GM19193 (cell line): ENCODE measurements around the gene ZDHHC17.

Source experiments
- POLR2A ChIP-seq: IDR thresholded peaks from 4 replicates; pipeline ENCODE4 v1.6.1; 2011; ENCODE audit not compliant: insufficient read depth, insufficient read length; ENCODE audit errors: extremely low read depth

Gene ZDHHC17

GRCh38 chr12:76876696-76877229 lies 112.8 kb downstream of the ZDHHC17 start:
- no peak for TF ChIP-seq POLR2A

DNA sequence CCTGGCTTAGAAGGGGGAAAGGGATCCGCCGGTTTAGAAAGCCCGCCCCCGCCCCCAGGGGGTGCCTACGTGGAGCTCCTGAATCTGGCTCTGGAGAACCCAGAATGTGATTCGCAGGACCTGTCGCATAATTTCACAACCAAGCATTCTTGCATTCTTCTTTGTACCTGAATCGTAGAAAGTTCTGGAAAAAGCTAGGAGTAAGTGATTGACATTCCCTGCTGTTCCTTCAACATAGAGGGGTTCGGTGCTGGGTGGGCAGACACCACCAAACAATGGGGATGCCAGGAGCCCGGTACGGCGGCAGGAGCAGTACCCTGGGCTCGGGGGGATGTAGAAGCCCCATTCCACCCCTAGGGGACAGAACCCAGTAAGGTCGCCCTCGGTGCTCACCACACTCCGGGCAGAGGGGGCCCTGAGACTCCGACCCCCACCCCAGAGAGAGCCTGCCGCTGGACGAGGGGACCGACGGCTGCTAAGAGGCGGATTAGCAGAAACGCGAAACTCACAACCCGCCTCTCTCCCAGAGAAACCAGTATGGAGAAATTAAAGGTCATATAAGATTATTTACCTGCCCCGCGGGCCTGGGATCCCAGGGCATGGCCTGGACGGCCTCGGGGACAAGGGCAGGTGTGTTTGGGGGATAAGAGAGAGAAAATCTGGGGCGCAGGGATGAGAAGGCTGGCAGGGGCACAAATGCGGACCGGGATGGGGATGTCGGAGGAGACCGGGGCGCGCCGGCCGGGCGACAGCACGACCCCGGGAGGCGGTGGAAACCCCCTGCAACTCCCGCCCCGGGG lies 114.4 kb downstream of the ZDHHC17 start:
- TF ChIP-seq POLR2A: no peak

DNA sequence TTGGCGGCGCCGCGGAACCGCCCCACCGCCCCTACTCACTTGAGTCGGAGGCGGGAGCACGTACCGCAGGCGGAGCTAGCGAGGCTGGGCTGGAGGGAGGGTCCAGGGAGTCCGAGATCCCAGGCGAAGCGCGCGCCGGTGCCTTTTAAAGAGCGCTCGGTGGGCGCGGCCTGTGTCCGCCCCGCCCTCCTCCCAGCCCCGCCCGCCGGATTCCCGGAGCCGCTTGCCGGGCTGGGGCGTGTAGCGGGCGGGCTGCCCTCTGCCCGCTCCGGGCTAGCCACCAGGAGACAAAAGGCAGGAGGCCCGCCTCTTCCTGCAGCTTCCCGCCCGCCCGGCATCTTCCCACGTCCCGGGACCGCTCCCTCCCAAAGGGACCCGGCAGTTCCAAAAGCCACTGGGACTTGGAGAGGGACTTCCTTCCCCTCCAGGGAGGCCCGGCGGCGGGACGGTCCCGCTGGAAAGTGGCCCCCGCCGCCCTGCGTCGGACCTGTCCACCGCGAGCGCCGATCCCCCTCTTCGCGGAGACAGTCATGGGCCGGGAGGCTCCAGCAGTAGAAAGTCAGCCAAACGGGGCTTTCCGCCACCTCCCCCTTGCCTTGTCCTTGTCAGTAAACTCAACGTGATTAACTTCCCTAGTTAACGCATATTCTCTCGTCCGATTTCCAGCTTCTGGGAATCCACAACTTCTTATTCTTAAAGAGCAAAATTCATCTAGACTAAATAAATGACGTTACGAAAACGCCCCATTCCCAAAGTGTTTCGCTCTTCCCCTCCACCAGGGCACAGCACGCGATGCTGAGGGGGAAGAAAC lies 115.2 kb downstream of the ZDHHC17 start, which contains the start of gene CSRP2:
TSS of gene CSRP2 (minus strand) at position 121 of the 811 bp plus-strand sequence. CDS start 12,759 bp downstream, outside the sequence.
- peak; percentile 67 for TF ChIP-seq POLR2A

DNA sequence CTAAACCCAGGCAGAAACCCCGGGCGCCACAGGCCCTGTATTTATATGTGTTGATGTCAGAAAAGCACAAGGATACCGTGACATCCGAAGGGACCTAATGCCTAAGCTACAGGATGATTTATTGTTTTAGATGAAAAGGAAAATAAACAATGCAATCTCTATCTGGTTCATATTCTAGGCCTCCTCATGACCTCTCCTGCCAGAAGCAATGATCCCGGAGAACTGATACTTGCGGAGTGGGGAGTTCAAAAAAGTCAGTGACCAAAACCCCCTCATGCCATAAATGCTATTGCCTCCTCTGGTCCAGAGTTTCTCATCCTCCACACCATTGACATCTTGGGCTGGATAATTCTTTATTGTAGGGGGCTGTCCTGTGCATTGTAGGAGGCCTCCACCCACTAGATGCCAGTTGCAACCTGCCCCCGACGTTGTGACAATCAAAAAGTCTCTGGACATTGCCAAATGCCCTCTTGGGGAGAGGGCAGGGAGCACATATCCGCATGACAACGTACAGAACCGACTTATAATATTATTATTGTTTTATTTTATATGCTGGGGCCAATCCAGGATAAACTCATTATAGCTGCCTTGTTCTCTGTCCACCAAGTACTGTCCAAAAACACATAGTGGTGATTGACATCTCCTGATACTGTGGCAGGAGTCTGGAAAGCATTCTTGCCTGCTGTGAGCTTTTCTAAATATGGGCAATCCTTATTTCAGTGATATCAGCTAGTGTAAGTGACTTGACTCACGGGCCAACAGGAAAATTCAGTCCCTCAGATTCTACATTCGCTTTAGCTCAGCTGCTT lies 116.0 kb downstream of the ZDHHC17 start:
- no peak for TF ChIP-seq POLR2A

- TF ChIP-seq POLR2A: no peak
These were observed 116.7 kb downstream of the ZDHHC17 start for GRCh38 chr12:76880519-76881023.

- no peak for TF ChIP-seq POLR2A
These were observed 117.2 kb downstream of the ZDHHC17 start for GRCh38 chr12:76881142-76881541.

DNA sequence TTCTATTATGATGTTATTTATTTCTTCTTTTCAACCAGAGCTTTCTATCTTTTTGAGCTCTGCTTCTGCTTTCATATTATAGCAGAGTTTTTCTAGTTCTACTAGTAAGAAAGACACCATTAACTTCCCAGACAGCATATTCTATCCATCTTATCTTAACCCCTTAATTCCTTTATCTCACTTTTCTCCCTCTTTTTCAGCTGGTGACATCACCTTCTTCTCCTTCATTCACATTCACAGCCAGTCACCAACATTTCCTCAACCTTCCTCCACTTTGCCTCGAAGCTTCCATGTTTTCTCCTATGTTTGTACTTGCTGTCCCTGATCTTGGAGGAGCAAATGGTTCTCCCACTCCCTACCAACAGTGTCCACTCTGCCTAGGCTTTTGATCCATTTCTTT lies 118.5 kb downstream of the ZDHHC17 start:
- no peak for TF ChIP-seq POLR2A

DNA sequence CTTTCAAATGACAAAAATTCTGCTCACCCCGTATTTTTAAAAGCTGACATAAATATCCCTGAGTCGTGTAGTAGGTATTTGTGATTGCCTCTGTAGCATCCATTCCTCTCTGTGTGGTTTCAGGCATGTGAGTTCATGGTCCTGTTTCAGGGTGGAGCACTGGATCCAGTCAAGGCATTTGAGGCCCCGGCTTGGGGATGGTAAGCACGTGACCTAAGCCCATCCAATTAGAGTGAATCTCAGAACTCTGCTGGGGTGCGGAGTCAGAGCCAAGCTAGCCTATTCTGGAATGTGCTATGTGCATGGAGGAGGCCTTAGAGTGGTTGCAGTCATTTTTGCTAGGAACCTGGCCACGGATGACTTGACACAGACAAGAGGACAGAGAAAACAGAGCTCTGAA lies 119.2 kb downstream of the ZDHHC17 start:
- TF ChIP-seq POLR2A: no peak

GRCh38 chr12:76883811-76884210 lies 119.9 kb downstream of the ZDHHC17 start:
- no peak for TF ChIP-seq POLR2A

GRCh38 chr12:76888775-76889174 lies 124.9 kb downstream of the ZDHHC17 start:
- no peak for TF ChIP-seq POLR2A

- TF ChIP-seq POLR2A: no peak
These were observed 126.5 kb downstream of the ZDHHC17 start for GRCh38 chr12:76890151-76891143.

- TF ChIP-seq POLR2A: no peak
These were observed 127.7 kb downstream of the ZDHHC17 start for GRCh38 chr12:76891609-76892008.

DNA sequence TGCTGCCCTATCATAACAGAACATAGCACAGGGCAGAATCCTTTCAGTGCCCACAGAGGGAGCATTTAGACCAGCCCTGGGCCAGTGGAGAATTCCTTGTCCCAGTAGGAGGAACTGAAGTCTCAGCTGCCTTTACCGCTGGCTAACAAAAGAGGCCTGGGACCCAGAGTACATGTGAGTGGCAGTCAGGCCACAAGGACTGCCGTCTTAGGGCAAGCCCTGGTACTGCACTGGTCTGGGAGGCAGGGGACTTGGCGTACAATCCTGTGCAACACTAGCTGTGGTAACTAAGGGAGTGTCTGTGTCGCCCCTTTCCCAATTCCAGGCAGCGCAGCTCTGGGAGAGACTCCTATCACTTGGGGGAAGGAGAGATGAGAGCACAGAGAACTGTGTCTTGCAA lies 131.9 kb downstream of the ZDHHC17 start:
- TF ChIP-seq POLR2A: no peak
